ENCODE results near the gene FEM1C.

DNA sequence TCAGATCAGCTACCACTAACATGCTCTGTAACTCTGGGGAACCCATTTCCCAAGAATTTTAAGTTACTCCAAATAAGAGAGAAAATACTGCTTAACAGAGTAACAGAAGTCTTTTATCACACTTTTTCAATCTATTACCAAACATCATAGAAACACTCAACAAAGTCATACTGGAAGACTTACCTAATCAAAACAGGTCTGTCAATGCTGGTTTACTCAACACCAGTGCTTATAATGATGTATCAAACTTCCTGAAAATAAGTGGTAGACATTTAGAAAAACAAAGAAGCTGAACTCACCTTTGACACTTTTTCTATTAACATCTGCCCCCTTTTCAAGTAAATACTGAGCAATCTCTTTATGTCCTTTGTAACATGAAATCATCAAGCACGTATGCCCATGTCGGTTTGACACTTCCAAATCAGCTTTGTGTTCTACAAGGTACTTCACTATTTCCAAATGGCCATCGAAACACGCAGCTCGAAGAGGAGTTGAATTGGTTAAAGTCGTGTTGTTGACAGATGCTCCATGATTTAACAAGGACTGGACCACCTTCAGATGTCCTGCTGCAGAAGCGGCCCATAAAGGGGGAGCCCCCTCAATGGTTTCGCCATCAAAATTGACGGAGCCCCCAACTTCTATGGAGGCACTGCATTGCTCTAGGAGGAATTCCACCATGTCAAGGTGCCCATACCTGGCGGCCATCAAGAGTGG lies 1.8 kb downstream of the FEM1C start:
- TF ChIP-seq POLR2AphosphoS5 (IDR thresholded peaks at IDR 0.05; ENCODE audit: borderline replicate concordance, low read depth, low read length): no peak
- no peak for TF ChIP-seq EZH2 (IDR thresholded peaks at IDR 0.05)
- TF ChIP-seq FOXP2 (optimal IDR thresholded peaks at IDR 0.05; ENCODE audit: control extremely low read depth, extremely low read length, insufficient read depth): no peak

All from SK-N-MC (cell line).